ENCODE results near the gene C2.

The C2 gene

GRCh38 chr6:31887173-31888007 is 40.1 kb upstream of the C2 start:
- TF ChIP-seq POLR2A (IDR thresholded peaks at IDR 0.05; ENCODE audit: low read depth, low read length) (no peak), POLR2AphosphoS5 (IDR thresholded peaks at IDR 0.05; ENCODE audit: low read depth, low read length) (no peak), TAF1 (IDR thresholded peaks at IDR 0.05; ENCODE audit: borderline replicate concordance, low read depth, low read length) (no peak)
- DNase-seq (ENCODE audit: insufficient read length) (no peak), FAIRE-seq (no peak)

GRCh38 chr6:31888276-31889258 is 39.0 kb upstream of the C2 start:
- DNase-seq (ENCODE audit: insufficient read length), result peak; percentile 68
- TF ChIP-seq POLR2A (IDR thresholded peaks at IDR 0.05; ENCODE audit: low read depth, low read length) (no peak), POLR2AphosphoS5 (IDR thresholded peaks at IDR 0.05; ENCODE audit: low read depth, low read length) (no peak)
- no peak for FAIRE-seq

GRCh38 chr6:31889331-31889972 is 38.1 kb upstream of the C2 start:
- FAIRE-seq (no peak), DNase-seq (ENCODE audit: insufficient read length) (no peak)
- no peak for TF ChIP-seq POLR2A (IDR thresholded peaks at IDR 0.05; ENCODE audit: low read depth, low read length)
- TF ChIP-seq TAF1 (IDR thresholded peaks at IDR 0.05; ENCODE audit: borderline replicate concordance, low read depth, low read length), result no peak
- TF ChIP-seq POLR2AphosphoS5 (IDR thresholded peaks at IDR 0.05; ENCODE audit: low read depth, low read length), result no peak

- TF ChIP-seq TAF1 (IDR thresholded peaks at IDR 0.05; ENCODE audit: borderline replicate concordance, low read depth, low read length) (no peak), POLR2A (IDR thresholded peaks at IDR 0.05; ENCODE audit: low read depth, low read length) (no peak), POLR2AphosphoS5 (IDR thresholded peaks at IDR 0.05; ENCODE audit: low read depth, low read length) (no peak)
- no peak for FAIRE-seq
- DNase-seq (ENCODE audit: insufficient read length), result no peak
These were observed 34.7 kb upstream of the C2 start for GRCh38 chr6:31892821-31893220.

GRCh38 chr6:31896493-31896855 is 31.0 kb upstream of the C2 start:
- FAIRE-seq, result no peak

GRCh38 chr6:31896856-31897611 is 30.5 kb upstream of the C2 start:
- no peak for DNase-seq (ENCODE audit: insufficient read length)
- no peak for TF ChIP-seq POLR2A (IDR thresholded peaks at IDR 0.05; ENCODE audit: low read depth, low read length)
- TF ChIP-seq POLR2AphosphoS5 (IDR thresholded peaks at IDR 0.05; ENCODE audit: low read depth, low read length), result no peak
- TF ChIP-seq TAF1 (IDR thresholded peaks at IDR 0.05; ENCODE audit: borderline replicate concordance, low read depth, low read length), result no peak
- peak; percentile 54 for FAIRE-seq

More at GRCh38 chr6:31896493-31896855, 31.0 kb upstream of the C2 start:
- no peak for DNase-seq (ENCODE audit: insufficient read length)
- no peak for TF ChIP-seq POLR2AphosphoS5 (IDR thresholded peaks at IDR 0.05; ENCODE audit: low read depth, low read length)
- no peak for TF ChIP-seq POLR2A (IDR thresholded peaks at IDR 0.05; ENCODE audit: low read depth, low read length)
- TF ChIP-seq TAF1 (IDR thresholded peaks at IDR 0.05; ENCODE audit: borderline replicate concordance, low read depth, low read length), result no peak

- TF ChIP-seq POLR2A (IDR thresholded peaks at IDR 0.05; ENCODE audit: low read depth, low read length) (peak; percentile 56; the same call in 1 of the 2 replicates), TAF1 (IDR thresholded peaks at IDR 0.05; ENCODE audit: borderline replicate concordance, low read depth, low read length) (peak; percentile 66; the same call in 1 of the 2 replicates), POLR2AphosphoS5 (IDR thresholded peaks at IDR 0.05; ENCODE audit: low read depth, low read length) (0 out of 2 replicates have a peak, but pooled peaks have one; percentile 25)
- peak; percentile 96 for FAIRE-seq
- peak; percentile 90 for DNase-seq (ENCODE audit: insufficient read length)
These were observed 29.7 kb upstream of the C2 start, which contains the start of gene EHMT2 for GRCh38 chr6:31897612-31898382. EHMT2 (minus strand) TSS chr6:31897698; CDS start chr6:31897677, 21 bp downstream.

GRCh38 chr6:31898383-31899011 is 29.0 kb upstream of the C2 start:
- DNase-seq (ENCODE audit: insufficient read length) (no peak), FAIRE-seq (no peak)
- TF ChIP-seq TAF1 (IDR thresholded peaks at IDR 0.05; ENCODE audit: borderline replicate concordance, low read depth, low read length) (no peak), POLR2A (IDR thresholded peaks at IDR 0.05; ENCODE audit: low read depth, low read length) (no peak), POLR2AphosphoS5 (IDR thresholded peaks at IDR 0.05; ENCODE audit: low read depth, low read length) (no peak)

GRCh38 chr6:31899215-31899614 is 28.3 kb upstream of the C2 start:
- FAIRE-seq (no peak), DNase-seq (ENCODE audit: insufficient read length) (no peak)
- TF ChIP-seq POLR2AphosphoS5 (IDR thresholded peaks at IDR 0.05; ENCODE audit: low read depth, low read length) (no peak), TAF1 (IDR thresholded peaks at IDR 0.05; ENCODE audit: borderline replicate concordance, low read depth, low read length) (no peak), POLR2A (IDR thresholded peaks at IDR 0.05; ENCODE audit: low read depth, low read length) (no peak)

All from GM12892 (cell line).